ENCODE measurements around the gene PRRX2.
"Not testable (repeated sequence)": the region's sequence is repeated elsewhere in the genome, so short reads cannot be mapped to it uniquely, and the experiment has no call there.

PRRX2 gene

GRCh38 chr9:129761293-129761900 is 96.0 kb downstream of the PRRX2 start:
- DNase-seq (ENCODE audit: low spot score) = no peak

GRCh38 chr9:129761901-129762369 is 96.5 kb downstream of the PRRX2 start:
- DNase-seq (ENCODE audit: low spot score) = no peak

GRCh38 chr9:129762370-129762984 is 97.0 kb downstream of the PRRX2 start:
- DNase-seq (ENCODE audit: low spot score) = not testable (repeated sequence)

DNA sequence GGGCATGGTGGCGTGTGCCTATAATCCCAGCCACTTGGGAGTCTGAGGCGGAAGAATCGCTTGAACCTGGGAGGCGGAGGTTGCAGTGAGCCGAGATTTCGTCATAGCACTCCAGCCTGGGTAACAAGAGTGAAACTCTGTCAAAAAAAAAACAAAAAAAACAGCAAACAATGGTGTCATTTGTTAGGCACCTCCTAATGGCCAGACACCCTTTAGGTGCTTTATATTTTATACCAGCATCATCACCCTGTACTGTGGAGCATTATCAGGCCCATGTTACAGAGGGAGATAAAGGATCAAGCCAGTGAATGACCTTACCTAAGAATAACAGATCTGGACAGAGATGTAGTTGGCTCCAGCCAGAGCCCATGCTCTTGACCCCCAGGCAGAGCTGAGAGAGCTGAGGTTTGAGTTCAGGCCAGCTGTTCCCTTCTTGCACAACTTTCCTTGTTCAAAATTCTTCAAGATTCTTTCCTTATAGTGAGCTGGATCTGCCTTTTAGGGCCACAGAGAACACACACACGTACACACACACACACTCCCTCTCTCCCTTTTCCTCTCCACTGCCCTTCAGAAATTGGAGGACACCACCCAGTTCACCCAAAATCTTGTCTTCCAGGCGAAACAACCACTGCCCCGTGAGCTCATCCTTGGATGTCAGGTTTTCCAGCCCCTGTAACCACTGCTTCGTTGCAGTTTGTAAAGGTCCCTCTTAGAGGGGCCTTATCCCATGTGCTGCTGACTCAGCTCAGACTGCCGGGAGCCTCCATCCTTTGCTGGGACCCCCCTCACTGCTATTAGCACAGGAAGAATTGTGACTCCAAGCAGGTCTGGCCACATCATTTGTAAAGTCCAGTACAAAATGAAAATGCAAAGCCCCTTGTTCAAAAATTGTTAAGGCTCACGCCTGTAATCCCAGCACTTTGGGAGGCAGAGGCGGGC is 97.8 kb downstream of the PRRX2 start:
- DNase-seq (ENCODE audit: low spot score) = no peak

DNA sequence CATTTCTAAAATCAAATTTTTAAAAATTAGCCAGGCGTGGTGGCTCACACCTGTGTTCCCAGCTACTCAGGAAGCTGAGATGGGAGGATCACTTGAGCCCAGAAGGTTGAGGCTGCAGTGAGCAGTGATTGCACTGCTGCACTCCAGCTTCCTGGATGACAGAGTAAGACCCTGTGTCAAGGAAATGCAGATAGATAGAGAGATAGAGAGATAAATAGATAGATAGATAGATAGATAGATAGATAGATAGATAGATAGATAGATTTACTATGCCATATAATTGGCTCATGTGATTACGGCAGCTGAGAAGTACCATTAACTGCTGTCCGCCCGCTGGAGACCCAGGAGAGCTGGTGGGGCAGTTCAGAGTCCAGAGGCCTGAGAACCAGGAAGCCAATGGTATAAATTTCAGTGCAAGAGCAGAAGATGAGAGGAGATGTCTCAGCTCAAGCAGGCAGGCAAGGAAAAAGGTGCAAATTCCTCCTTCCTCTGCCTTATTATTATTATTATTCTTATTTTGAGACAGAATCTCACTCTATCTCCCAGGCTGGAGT is 100.4 kb downstream of the PRRX2 start:
- no peak for DNase-seq (ENCODE audit: low spot score)

DNA sequence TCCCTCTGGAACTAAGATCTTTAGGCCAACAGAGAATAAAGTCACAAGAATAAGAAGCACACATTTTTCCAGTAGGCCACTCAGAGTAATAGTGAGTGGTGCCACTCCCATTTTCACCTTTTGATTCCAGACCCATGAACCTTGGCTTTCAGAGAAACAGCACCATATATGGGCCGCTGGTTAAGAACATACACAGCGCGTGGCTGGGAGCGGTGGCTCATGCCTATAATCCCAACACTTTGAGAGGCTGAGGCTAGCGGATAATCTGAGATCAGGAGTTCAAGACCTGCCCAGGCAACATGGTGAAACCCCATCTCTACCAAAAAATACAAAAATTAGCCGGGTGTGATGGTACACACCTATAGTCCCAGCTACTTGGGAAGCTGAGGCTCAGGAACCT is 103.0 kb downstream of the PRRX2 start:
- no peak for DNase-seq (ENCODE audit: low spot score)

DNA sequence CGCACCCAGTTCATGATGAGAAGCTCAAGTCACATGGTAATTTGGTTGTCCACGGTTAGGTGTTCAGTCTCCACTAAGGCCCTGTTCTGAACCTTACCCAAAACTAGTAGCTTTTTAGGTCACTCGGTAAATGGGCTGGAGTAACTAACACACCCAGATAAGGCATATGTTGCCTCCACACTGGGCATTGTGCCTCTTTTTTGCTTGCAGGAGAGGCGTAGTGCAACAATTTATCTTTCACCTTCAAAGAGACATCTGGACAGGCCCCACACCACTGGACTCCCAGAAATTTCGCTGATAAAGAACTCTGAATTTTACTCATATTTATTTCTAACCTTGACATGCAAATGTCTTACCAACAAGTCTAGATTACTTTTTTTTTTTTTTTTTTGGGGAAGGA is 104.2 kb downstream of the PRRX2 start:
- no peak for DNase-seq (ENCODE audit: low spot score)

GRCh38 chr9:129770741-129771140 is 105.3 kb downstream of the PRRX2 start:
- no peak for DNase-seq (ENCODE audit: low spot score)
